Chondrocyte (in vitro differentiated cells): ENCODE measurements around the gene PAFAH2. TPM values are rescaled to one million over a fixed set of nuclear protein-coding genes. Genes with fewer than 3 reads are reported as not detected.
"Not testable (repeated sequence)": the region's sequence is repeated elsewhere in the genome, so short reads cannot be mapped to it uniquely, and the experiment has no call there.

Source experiments
- DNase-seq: peaks from one replicate; pipeline ENCODE4 v3.0.0; 2021; ENCODE audit warnings: mixed read lengths, low spot score
- H3K27ac Mint-ChIP-seq: one replicate; pipeline ENCODE4 v1.8.0; 2021; ENCODE audit warnings: mild to moderate bottlenecking, moderate library complexity, mixed read lengths; ENCODE audit not compliant: unreplicated experiment
- H3K27me3 Mint-ChIP-seq: 2 replicates; pipeline ENCODE4 v1.8.0; 2021; ENCODE audit warnings: low read depth, mixed read lengths
- H3K36me3 Mint-ChIP-seq: 2 replicates; pipeline ENCODE4 v1.8.0; 2021; ENCODE audit warnings: low read depth, mixed read lengths
- H3K4me1 Mint-ChIP-seq: 2 replicates; pipeline ENCODE4 v1.8.0; 2021; ENCODE audit warnings: low read depth, mild to moderate bottlenecking, mixed read lengths
- H3K4me3 Mint-ChIP-seq: one replicate; pipeline ENCODE4 v1.8.0; 2021; ENCODE audit warnings: mild to moderate bottlenecking, moderate library complexity, mixed read lengths; ENCODE audit not compliant: unreplicated experiment
- H3K9me3 Mint-ChIP-seq: 2 replicates; pipeline ENCODE4 v1.8.0; 2021; ENCODE audit warnings: low read depth, mixed read lengths
- total RNA-seq: library from RNA; stranded (reverse); gene quantifications from 3 replicates; pipeline ENCODE4 v1.2.1, GENCODE V29; 2021
- TF ChIP-seq, protein P1 (sequence below): fragments of 200-600 bp; sonication (generic); IDR thresholded peaks from 2 replicates; pipeline ENCODE4 v1.5.0; 2021; ENCODE audit warnings: antibody characterized with exemption, mild to moderate bottlenecking, moderate library complexity

Gene PAFAH2
- total RNA-seq, 1 donor from 2014 or later, result 10.7 TPM

DNA sequence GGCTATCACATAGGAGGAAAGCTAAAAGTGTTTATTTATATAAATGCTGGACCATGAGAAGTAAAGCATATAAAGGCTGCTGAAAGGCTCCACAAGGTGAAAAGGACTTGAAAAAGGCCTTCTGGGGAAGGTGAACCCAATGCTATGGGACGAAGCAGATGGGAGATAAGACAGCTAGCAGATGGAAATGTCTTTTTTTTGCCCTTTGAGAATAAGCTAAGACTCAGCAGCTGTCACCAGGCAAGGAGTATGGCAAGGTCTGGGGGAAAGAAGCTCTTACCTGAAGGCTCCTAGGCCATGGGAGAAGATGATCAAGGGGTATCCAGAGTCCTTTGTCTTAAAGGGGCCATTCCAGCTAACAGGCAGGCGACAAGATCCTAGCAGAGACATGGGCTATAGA is 9.9 kb downstream of the PAFAH2 start:
- Mint-ChIP-seq H3K27me3 (no peaks in the 10 kb centered on the region), H3K36me3 (peaks cover 18% of the 10 kb centered on the region), H3K4me1 (peaks cover 4% of the 10 kb centered on the region), H3K27ac (no peak overlapping the region), H3K9me3 (no peaks in the 10 kb centered on the region), H3K4me3 (no peak overlapping the region)
- TF ChIP-seq, protein P1, sequence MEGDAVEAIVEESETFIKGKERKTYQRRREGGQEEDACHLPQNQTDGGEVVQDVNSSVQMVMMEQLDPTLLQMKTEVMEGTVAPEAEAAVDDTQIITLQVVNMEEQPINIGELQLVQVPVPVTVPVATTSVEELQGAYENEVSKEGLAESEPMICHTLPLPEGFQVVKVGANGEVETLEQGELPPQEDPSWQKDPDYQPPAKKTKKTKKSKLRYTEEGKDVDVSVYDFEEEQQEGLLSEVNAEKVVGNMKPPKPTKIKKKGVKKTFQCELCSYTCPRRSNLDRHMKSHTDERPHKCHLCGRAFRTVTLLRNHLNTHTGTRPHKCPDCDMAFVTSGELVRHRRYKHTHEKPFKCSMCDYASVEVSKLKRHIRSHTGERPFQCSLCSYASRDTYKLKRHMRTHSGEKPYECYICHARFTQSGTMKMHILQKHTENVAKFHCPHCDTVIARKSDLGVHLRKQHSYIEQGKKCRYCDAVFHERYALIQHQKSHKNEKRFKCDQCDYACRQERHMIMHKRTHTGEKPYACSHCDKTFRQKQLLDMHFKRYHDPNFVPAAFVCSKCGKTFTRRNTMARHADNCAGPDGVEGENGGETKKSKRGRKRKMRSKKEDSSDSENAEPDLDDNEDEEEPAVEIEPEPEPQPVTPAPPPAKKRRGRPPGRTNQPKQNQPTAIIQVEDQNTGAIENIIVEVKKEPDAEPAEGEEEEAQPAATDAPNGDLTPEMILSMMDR, result no peak
- DNase-seq, result no peak

DNA sequence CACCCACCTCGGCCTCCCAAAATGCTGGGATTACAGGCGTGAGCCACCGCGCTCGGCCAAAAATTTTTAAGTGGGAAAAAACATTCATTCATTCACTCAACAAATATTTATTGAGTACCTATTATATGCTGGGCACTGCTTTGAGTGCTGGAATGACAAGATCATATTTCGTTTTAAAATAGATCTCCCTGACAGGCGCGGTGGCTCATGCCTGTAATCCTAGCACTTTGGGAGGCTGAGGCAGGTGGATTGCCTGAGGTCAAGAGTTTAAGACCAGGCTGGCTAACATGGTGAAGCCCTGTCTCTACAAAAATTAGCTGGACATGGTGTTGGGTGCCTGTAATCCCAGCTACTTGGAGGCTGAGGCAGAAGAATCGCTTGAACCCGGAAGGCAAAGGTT is 11.1 kb downstream of the PAFAH2 start:
- H3K4me3 Mint-ChIP-seq, H3K27me3 Mint-ChIP-seq, H3K9me3 Mint-ChIP-seq, H3K27ac Mint-ChIP-seq, H3K4me1 Mint-ChIP-seq, DNase-seq: not testable (repeated sequence)
- H3K36me3 Mint-ChIP-seq, result peaks cover 27% of the 10 kb centered on the region

DNA sequence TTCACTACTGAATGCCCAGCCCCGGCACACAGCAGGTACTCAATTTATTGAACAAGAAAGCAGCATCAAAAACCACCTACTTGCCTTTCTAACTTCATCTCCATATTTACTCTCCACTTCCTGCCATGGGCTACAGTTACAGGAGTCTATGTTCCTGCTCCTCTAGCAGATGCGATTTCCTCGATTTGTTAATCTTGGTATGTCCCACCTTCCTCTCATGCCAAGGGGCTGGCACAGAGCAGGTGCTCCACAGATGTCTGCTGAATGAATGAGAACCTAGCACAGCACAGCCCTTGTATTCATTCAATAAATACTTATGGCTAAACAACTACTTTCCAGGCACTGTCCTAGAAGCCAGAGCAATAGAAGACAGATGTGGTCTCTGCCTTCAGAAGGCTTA is 12.2 kb downstream of the PAFAH2 start:
- no peak for DNase-seq
- Mint-ChIP-seq H3K27me3 (no peaks in the 10 kb centered on the region), H3K4me1 (no peaks in the 10 kb centered on the region), H3K36me3 (peaks cover 27% of the 10 kb centered on the region), H3K27ac (no peak overlapping the region), H3K9me3 (no peaks in the 10 kb centered on the region), H3K4me3 (no peak overlapping the region)
- TF ChIP-seq, protein P1, result no peak

DNA sequence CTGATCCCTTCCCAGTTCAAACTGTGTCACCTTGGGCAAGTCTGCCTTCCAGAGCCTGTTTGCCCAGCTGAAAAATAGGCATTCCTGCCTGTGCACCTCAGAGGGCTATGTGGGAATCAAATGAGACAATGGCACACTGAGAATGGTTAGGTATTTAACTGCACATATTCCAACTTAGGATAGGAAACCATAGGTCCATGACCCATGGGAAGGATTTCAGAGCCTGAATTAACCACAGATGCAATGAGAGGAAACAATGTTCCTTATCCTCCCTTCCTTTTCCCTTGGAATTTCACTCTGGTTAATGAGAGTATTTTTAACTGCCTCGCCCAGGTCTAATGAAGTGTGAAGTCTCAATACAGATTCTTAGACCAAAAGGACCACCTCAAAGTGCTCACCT is 12.7 kb downstream of the PAFAH2 start:
- Mint-ChIP-seq H3K27ac (no peak overlapping the region), H3K9me3 (no peaks in the 10 kb centered on the region), H3K36me3 (peaks cover 27% of the 10 kb centered on the region), H3K4me3 (no peak overlapping the region), H3K27me3 (no peaks in the 10 kb centered on the region), H3K4me1 (no peaks in the 10 kb centered on the region)
- no peak for DNase-seq
- TF ChIP-seq, protein P1, result no peak

DNA sequence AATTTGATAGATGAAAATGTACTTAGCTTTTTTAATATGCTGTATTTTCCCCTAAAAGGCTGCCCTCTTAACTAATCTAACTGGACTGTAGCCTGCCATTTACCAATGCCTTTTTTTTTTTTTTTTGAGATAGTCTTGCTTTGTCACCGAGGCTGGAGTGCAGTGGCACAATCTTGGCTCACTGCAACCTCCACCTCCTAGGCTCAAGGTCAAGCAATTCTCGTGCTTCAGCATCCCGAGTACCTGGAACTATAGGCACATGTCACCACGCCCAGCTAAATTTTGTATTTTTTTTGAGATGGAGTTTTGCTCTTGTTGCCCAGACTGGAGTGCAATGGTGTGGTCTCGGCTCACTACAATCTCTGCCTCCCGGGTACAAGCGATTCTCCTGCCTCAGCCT is 18.7 kb downstream of the PAFAH2 start:
- TF ChIP-seq, protein P1, result no peak
- H3K27ac Mint-ChIP-seq, result no peak overlapping the region
- no peak overlapping the region for H3K4me3 Mint-ChIP-seq
- H3K36me3 Mint-ChIP-seq, result peaks cover 33% of the 10 kb centered on the region
- H3K4me1 Mint-ChIP-seq, result no peaks in the 10 kb centered on the region
- H3K9me3 Mint-ChIP-seq, result no peaks in the 10 kb centered on the region
- no peaks in the 10 kb centered on the region for H3K27me3 Mint-ChIP-seq
- no peak for DNase-seq

DNA sequence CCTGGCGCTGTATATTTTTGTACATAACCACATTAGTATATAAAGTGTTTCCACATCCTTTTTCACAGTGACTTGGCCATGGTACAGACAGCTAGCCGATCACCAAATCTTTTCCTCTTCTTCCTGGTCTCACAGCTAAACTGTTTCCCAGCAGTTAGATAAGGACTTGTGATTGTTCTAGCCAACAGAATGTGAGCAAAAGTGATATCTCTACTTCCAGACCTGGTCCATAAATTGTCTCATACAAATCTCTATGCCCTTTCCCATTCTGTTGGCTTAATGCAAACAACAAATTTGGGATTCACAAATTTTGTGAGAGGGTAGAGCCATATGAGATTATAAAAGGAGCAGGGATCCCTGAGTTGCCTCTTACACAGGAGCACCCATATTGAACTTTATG is 19.5 kb downstream of the PAFAH2 start:
- Mint-ChIP-seq H3K36me3 (peaks cover 36% of the 10 kb centered on the region), H3K4me1 (no peaks in the 10 kb centered on the region), H3K27ac (no peak overlapping the region), H3K4me3 (no peak overlapping the region), H3K27me3 (no peaks in the 10 kb centered on the region), H3K9me3 (no peaks in the 10 kb centered on the region)
- no peak for DNase-seq
- TF ChIP-seq, protein P1, result no peak
